Mucosa of rectum (tissue), 2 donors: Measurements from ENCODE around the gene TRPM3.

Source experiments
- H3K27ac ChIP-seq, 2 donors: one replicate each; pipeline ENCODE4 v1.7.0; 2013; ENCODE audit warnings: inconsistent platforms in 2 of 2, low read depth in 2 of 2, low read length in 2 of 2
- H3K27me3 ChIP-seq, 2 donors: one replicate each; pipeline ENCODE4 v1.7.0; 2013; ENCODE audit warnings: low read length in 2 of 2; ENCODE audit not compliant: control insufficient read depth in 2 of 2, insufficient read depth in 2 of 2
- H3K36me3 ChIP-seq, 2 donors: one replicate each; pipeline ENCODE4 v1.7.0; 2013; ENCODE audit warnings: low read length in 2 of 2; ENCODE audit not compliant: control insufficient read depth in 2 of 2, insufficient read depth in 2 of 2
- H3K4me1 ChIP-seq, 2 donors: one replicate each; pipeline ENCODE4 v1.7.0; 2013; ENCODE audit warnings: low read length in 2 of 2, mild to moderate bottlenecking in 1 of 2; ENCODE audit not compliant: control insufficient read depth in 2 of 2, insufficient read depth in 2 of 2
- H3K4me3 ChIP-seq, 2 donors: one replicate each; pipeline ENCODE4 v1.7.0; 2013; ENCODE audit warnings: low read length in 2 of 2
- H3K9ac ChIP-seq, 2 donors: one replicate each; pipeline ENCODE4 v1.7.0; 2013; ENCODE audit warnings: low read length in 2 of 2, low read depth in 1 of 2, mild to moderate bottlenecking in 1 of 2
- H3K9me3 ChIP-seq, 2 donors: one replicate each; pipeline ENCODE4 v1.7.0; 2013; ENCODE audit warnings: low read length in 2 of 2; ENCODE audit not compliant: control insufficient read depth in 2 of 2
- donor health status: healthy.
- donor health status: Normal muscosa, but diverticular disease.

TRPM3 gene

GRCh38 chr9:71106992-71107391 lies 14.4 kb downstream of the TRPM3 start:
- Histone ChIP-seq H3K4me1 (no peaks in the 10 kb centered on the region), H3K36me3 (no peaks in the 10 kb centered on the region), H3K27ac (no peak overlapping the region), H3K9ac (no peak overlapping the region), H3K27me3 (no peaks in the 10 kb centered on the region), H3K4me3 (no peak overlapping the region), H3K9me3 (no peaks in the 10 kb centered on the region)

GRCh38 chr9:71105192-71105591 lies 16.2 kb downstream of the TRPM3 start:
- H3K9me3 ChIP-seq: no peaks in the 10 kb centered on the region

GRCh38 chr9:71098801-71099200 lies 22.6 kb downstream of the TRPM3 start:
- no peaks in the 10 kb centered on the region for H3K9me3 ChIP-seq
- no peak overlapping the region for H3K27ac ChIP-seq
- H3K27me3 ChIP-seq: no peaks in the 10 kb centered on the region
- no peak overlapping the region for H3K9ac ChIP-seq
- no peaks in the 10 kb centered on the region for H3K36me3 ChIP-seq
- no peak overlapping the region for H3K4me3 ChIP-seq
- peaks cover 3 to 5% of the 10 kb centered on the region in 2 donors for H3K4me1 ChIP-seq

More at GRCh38 chr9:71105192-71105591, 16.2 kb downstream of the TRPM3 start:
- Histone ChIP-seq H3K4me3 (no peak overlapping the region), H3K36me3 (no peaks in the 10 kb centered on the region), H3K27ac (no peak overlapping the region), H3K9ac (no peak overlapping the region), H3K4me1 (no peaks in the 10 kb centered on the region), H3K27me3 (no peaks in the 10 kb centered on the region)

- no peaks in the 10 kb centered on the region for H3K9me3 ChIP-seq
- H3K4me3 ChIP-seq: no peak overlapping the region
- no peak overlapping the region for H3K27ac ChIP-seq
- H3K36me3 ChIP-seq: no peaks in the 10 kb centered on the region
- no peak overlapping the region for H3K9ac ChIP-seq
- H3K4me1 ChIP-seq: peaks cover 3 to 5% of the 10 kb centered on the region in 2 donors
- H3K27me3 ChIP-seq: no peaks in the 10 kb centered on the region
Measured at GRCh38 chr9:71097671-71098070, 23.8 kb downstream of the TRPM3 start.

- Histone ChIP-seq H3K4me3 (no peak overlapping the region), H3K36me3 (no peaks in the 10 kb centered on the region), H3K27ac (no peak overlapping the region), H3K9me3 (no peaks in the 10 kb centered on the region), H3K4me1 (peaks cover 3 to 5% of the 10 kb centered on the region in 2 donors), H3K27me3 (no peaks in the 10 kb centered on the region), H3K9ac (no peak overlapping the region)
Measured at GRCh38 chr9:71096421-71097108, 24.9 kb downstream of the TRPM3 start.

- Histone ChIP-seq H3K27me3 (no peaks in the 10 kb centered on the region), H3K27ac (no peak overlapping the region), H3K4me3 (no peak overlapping the region), H3K9ac (no peak overlapping the region), H3K36me3 (no peaks in the 10 kb centered on the region), H3K4me1 (peaks cover 3 to 5% of the 10 kb centered on the region in 2 donors), H3K9me3 (no peaks in the 10 kb centered on the region)
Measured at GRCh38 chr9:71094708-71095251, 26.6 kb downstream of the TRPM3 start.

GRCh38 chr9:71090896-71091295 lies 30.5 kb downstream of the TRPM3 start:
- H3K27ac ChIP-seq: no peak overlapping the region
- no peak overlapping the region for H3K9ac ChIP-seq
- no peak overlapping the region for H3K4me3 ChIP-seq
- H3K27me3 ChIP-seq: no peaks in the 10 kb centered on the region
- H3K9me3 ChIP-seq: no peaks in the 10 kb centered on the region
- no peaks in the 10 kb centered on the region for H3K36me3 ChIP-seq
- peaks cover 3 to 5% of the 10 kb centered on the region in 2 donors for H3K4me1 ChIP-seq

- H3K4me1 ChIP-seq: no peaks in the 10 kb centered on the region
- no peaks in the 10 kb centered on the region for H3K36me3 ChIP-seq
- no peaks in the 10 kb centered on the region for H3K9me3 ChIP-seq
- H3K27me3 ChIP-seq: no peaks in the 10 kb centered on the region
- H3K4me3 ChIP-seq: no peak overlapping the region
- H3K9ac ChIP-seq: no peak overlapping the region
- H3K27ac ChIP-seq: no peak overlapping the region
Measured at GRCh38 chr9:71079451-71079850, 42.0 kb downstream of the TRPM3 start.

GRCh38 chr9:71076096-71076495 lies 45.3 kb downstream of the TRPM3 start:
- Histone ChIP-seq H3K9me3 (no peaks in the 10 kb centered on the region), H3K27ac (no peak overlapping the region), H3K36me3 (no peaks in the 10 kb centered on the region), H3K9ac (no peak overlapping the region), H3K4me3 (no peak overlapping the region), H3K4me1 (no peaks in the 10 kb centered on the region), H3K27me3 (no peaks in the 10 kb centered on the region)

- H3K4me3 ChIP-seq: no peak overlapping the region
- no peaks in the 10 kb centered on the region for H3K9me3 ChIP-seq
- H3K27me3 ChIP-seq: no peaks in the 10 kb centered on the region
- H3K4me1 ChIP-seq: no peaks in the 10 kb centered on the region
- H3K36me3 ChIP-seq: no peaks in the 10 kb centered on the region
- no peak overlapping the region for H3K9ac ChIP-seq
- H3K27ac ChIP-seq: no peak overlapping the region
Measured at GRCh38 chr9:71073494-71073893, 47.9 kb downstream of the TRPM3 start.
